GM23338 (cell line): ENCODE data around the gene DOCK2. TPM values are rescaled to one million over a fixed set of nuclear protein-coding genes. Genes with fewer than 3 reads are reported as not detected.

Experiments
- ATAC-seq: fragments of 200-7000 bp; cut with Tn5 transposase; 3 replicates; pipeline ENCODE4 v1.9.1; 2020
- DNase-seq: peaks from one replicate; pipeline ENCODE4 v3.0.0-alpha.2; 2015; ENCODE audit warnings: low spot score
- H2AFZ ChIP-seq: fragments of 200-600 bp; sonication (generic); 2 replicates; pipeline ENCODE4 v1.8.0; 2016; ENCODE audit warnings: antibody characterized with exemption, mild to moderate bottlenecking, moderate library complexity
- H3F3A ChIP-seq: fragments of 200-600 bp; sonication (generic); replicated peaks from 2 replicates; pipeline ENCODE4 v1.8.0; 2017; ENCODE audit warnings: antibody characterized with exemption, mixed run types, low read depth
- H3K27ac ChIP-seq: fragments of 200-600 bp; sonication (generic); 2 replicates; pipeline ENCODE4 v1.6.1; 2016; ENCODE audit warnings: low read depth
- H3K27me3 ChIP-seq: fragments of 200-600 bp; sonication (generic); 2 replicates; pipeline ENCODE4 v1.8.0; 2016; ENCODE audit warnings: mild to moderate bottlenecking, mixed run types, moderate library complexity; ENCODE audit not compliant: insufficient read depth
- H3K36me3 ChIP-seq: fragments of 200-600 bp; sonication (generic); 2 replicates; pipeline ENCODE4 v1.8.0; 2016; ENCODE audit warnings: mild to moderate bottlenecking; ENCODE audit not compliant: insufficient read depth
- H3K4me1 ChIP-seq: fragments of 200-600 bp; sonication (generic); 2 replicates; pipeline ENCODE4 v1.8.0; 2016; ENCODE audit warnings: mild to moderate bottlenecking, moderate library complexity; ENCODE audit not compliant: insufficient read depth
- H3K4me2 ChIP-seq: fragments of 200-600 bp; sonication (generic); 2 replicates; pipeline ENCODE4 v1.7.1; 2017; ENCODE audit warnings: mixed run types
- H3K4me3 ChIP-seq: fragments of 200-600 bp; sonication (generic); 2 replicates; pipeline ENCODE4 v1.6.1; 2016; ENCODE audit warnings: mixed run types
- H3K79me2 ChIP-seq: fragments of 200-600 bp; sonication (generic); replicated peaks from 2 replicates; pipeline ENCODE4 v1.8.0; 2017; ENCODE audit warnings: mild to moderate bottlenecking; ENCODE audit not compliant: insufficient read depth
- H3K9me2 ChIP-seq: fragments of 200-600 bp; sonication (generic); 2 replicates; pipeline ENCODE4 v1.8.0; 2017; ENCODE audit not compliant: insufficient read depth
- H4K20me1 ChIP-seq: fragments of 200-600 bp; sonication (generic); replicated peaks from 2 replicates; pipeline ENCODE4 v1.8.0; 2017; ENCODE audit warnings: mild to moderate bottlenecking; ENCODE audit not compliant: insufficient read depth
- H3K27ac Mint-ChIP-seq: 2 replicates; pipeline ENCODE4 v1.8.0; 2020; ENCODE audit warnings: inconsistent platforms, mild to moderate bottlenecking, moderate library complexity, mixed read lengths
- H3K27me3 Mint-ChIP-seq: 3 replicates; pipeline ENCODE4 v1.8.0; 2022; ENCODE audit warnings: low read depth, mild to moderate bottlenecking, moderate library complexity, mixed read lengths, inconsistent platforms; ENCODE audit not compliant: insufficient read depth, poor library complexity
- H3K36me3 Mint-ChIP-seq: 3 replicates; pipeline ENCODE4 v1.8.0; 2021; ENCODE audit warnings: low read depth, mild to moderate bottlenecking, inconsistent platforms, moderate library complexity, mixed read lengths
- H3K4me1 Mint-ChIP-seq: 3 replicates; pipeline ENCODE4 v1.8.0; 2020; ENCODE audit warnings: mild to moderate bottlenecking, inconsistent platforms, mixed read lengths
- H3K4me3 Mint-ChIP-seq: 3 replicates; pipeline ENCODE4 v1.8.0; 2021; ENCODE audit warnings: moderate library complexity, mild to moderate bottlenecking, inconsistent platforms, mixed read lengths
- H3K9me3 Mint-ChIP-seq: 3 replicates; pipeline ENCODE4 v1.8.0; 2020; ENCODE audit warnings: moderate library complexity, mild to moderate bottlenecking, inconsistent platforms, mixed read lengths
- CREB1 ChIP-seq: fragments of 250-450 bp; sonication (Bioruptor Pico); IDR thresholded peaks from 2 replicates; pipeline ENCODE4 v1.5.0; 2020; ENCODE audit warnings: low read depth, mild to moderate bottlenecking, moderate library complexity
- CTCF ChIP-seq, 2 experiments: fragments of 200-600 bp in 1 of 2; sonication (generic) in 1 of 2; conservative IDR thresholded peaks; 2 replicates each; pipeline versions ENCODE4 v1.5.1 to v1.6.1; 2016 to 2017; ENCODE audit warnings: antibody characterized with exemption in 2 of 2, low read depth in 2 of 2, mild to moderate bottlenecking in 2 of 2, moderate library complexity in 1 of 2
- ETS1 ChIP-seq: IDR thresholded peaks from 2 replicates; pipeline ENCODE4 v1.6.1; 2016; ENCODE audit warnings: antibody characterized with exemption
- EZH2 ChIP-seq: fragments of 200-600 bp; sonication (generic); IDR thresholded peaks from one replicate; pipeline ENCODE4 v1.8.0; 2017; ENCODE audit warnings: antibody characterized with exemption, mild to moderate bottlenecking, low read depth; ENCODE audit not compliant: unreplicated experiment
- EZH2phosphoT487 ChIP-seq: fragments of 200-600 bp; sonication (generic); IDR thresholded peaks from one replicate; pipeline ENCODE4 v1.8.1; 2018; ENCODE audit warnings: antibody characterized with exemption; ENCODE audit not compliant: unreplicated experiment
- JUNB ChIP-seq: IDR thresholded peaks from one replicate; pipeline ENCODE4 v1.6.1; 2016; ENCODE audit warnings: antibody characterized with exemption; ENCODE audit not compliant: unreplicated experiment
- NANOG ChIP-seq: IDR thresholded peaks from 2 replicates; pipeline ENCODE4 v1.6.1; 2016; ENCODE audit warnings: antibody characterized with exemption, borderline replicate concordance
- POLR2AphosphoS5 ChIP-seq: IDR thresholded peaks from 2 replicates; pipeline ENCODE4 v1.6.1; 2016; ENCODE audit warnings: antibody characterized with exemption, low read depth
- REST ChIP-seq: IDR thresholded peaks from one replicate; pipeline ENCODE4 v1.6.1; 2018; ENCODE audit warnings: antibody characterized with exemption; ENCODE audit not compliant: unreplicated experiment
- STAT1 ChIP-seq: IDR thresholded peaks from one replicate; pipeline ENCODE4 v1.6.1; 2016; ENCODE audit warnings: antibody characterized with exemption; ENCODE audit not compliant: unreplicated experiment
- ZNF114 ChIP-seq: fragments of 250-450 bp; sonication (Bioruptor Pico); IDR thresholded peaks from 2 replicates; pipeline ENCODE4 v1.5.0; 2020; ENCODE audit warnings: mild to moderate bottlenecking, moderate library complexity
- ZNF331 ChIP-seq: fragments of 250-450 bp; sonication (Bioruptor Pico); IDR thresholded peaks from 2 replicates; pipeline ENCODE4 v1.5.0; 2020; ENCODE audit warnings: low read depth, mild to moderate bottlenecking, moderate library complexity
- ZNF462 ChIP-seq: fragments of 250-450 bp; sonication (Bioruptor Pico); IDR thresholded peaks from 2 replicates; pipeline ENCODE4 v1.5.0; 2020; ENCODE audit warnings: mild to moderate bottlenecking, moderate library complexity
- polyA plus RNA-seq: library from polyadenylated mRNA; unstranded; fragments of >200 nt; fragmentation: Nextera tagmentation; extraction: Ambion mirVana; gene quantifications from 2 replicates; pipeline ENCODE4 v1.2.1, GENCODE V29; 2016
- total RNA-seq: library from RNA; depleted of rRNA; stranded (reverse); fragments of >200 nt; shearing (Covaris generic); gene quantifications from 2 replicates; pipeline ENCODE4 v1.2.3, GENCODE V29; 2014

DOCK2 gene
- total and polyA plus RNA-seq, 2 experiments from 2014 or later: 3.7 to 9.4 TPM

GRCh38 chr5:170126061-170126460 lies 489.0 kb downstream of the DOCK2 start:
- Histone ChIP-seq H3K79me2 (no peaks in the 10 kb centered on the region), H2AFZ (no peak overlapping the region), H3K36me3 (no peaks in the 10 kb centered on the region), H3K4me1 (no peaks in the 10 kb centered on the region), H3K27me3 (no peaks in the 10 kb centered on the region), H3K4me2 (no peak overlapping the region), H3F3A (no peaks in the 10 kb centered on the region), H3K9me2 (no peaks in the 10 kb centered on the region), H3K27ac (no peak overlapping the region), H3K4me3 (no peak overlapping the region), H4K20me1 (no peaks in the 10 kb centered on the region)
- 0 out of 3 replicates have a peak, but pooled peaks cover 2% of the 10 kb centered on the region for H3K36me3 Mint-ChIP-seq
- H3K4me3 Mint-ChIP-seq: no peak overlapping the region
- no peaks in the 10 kb centered on the region for H3K27me3 Mint-ChIP-seq
- no peak for TF ChIP-seq POLR2AphosphoS5
- TF ChIP-seq ZNF114 (CRISPR knock-in tag): no peak
- TF ChIP-seq ZNF462 (CRISPR knock-in tag): no peak
- TF ChIP-seq ZNF331 (CRISPR knock-in tag): no peak
- TF ChIP-seq EZH2phosphoT487: no peak
- no peak for TF ChIP-seq STAT1
- no peak for TF ChIP-seq JUNB
- TF ChIP-seq REST: no peak
- TF ChIP-seq CREB1 (CRISPR knock-in tag): no peak
- TF ChIP-seq ETS1: no peak
- no peak for TF ChIP-seq CTCF (conservative IDR thresholded peaks at IDR 0.05; ENCODE audit: low read depth in 2 of 2)
- no peak for TF ChIP-seq EZH2
- no peak for TF ChIP-seq NANOG
- peaks cover 17% of the 10 kb centered on the region; the same call in 2 of the 3 replicates for H3K9me3 Mint-ChIP-seq
- no peaks in the 10 kb centered on the region for H3K4me1 Mint-ChIP-seq
- H3K27ac Mint-ChIP-seq: no peak overlapping the region
- ATAC-seq: no peak
- DNase-seq: no peak
